Astrocyte of the cerebellum (primary cell): ENCODE results near the gene SAMD9L.

Source experiments
- DNase-seq: peaks from one replicate; pipeline ENCODE4 v3.0.0-alpha.2; 2011; ENCODE audit warnings: low read depth
- H3K4me3 ChIP-seq: 2 replicates; pipeline ENCODE4 v1.5.1; 2011; ENCODE audit warnings: mild to moderate bottlenecking, low read depth, low read length, moderate library complexity
- in situ Hi-C: cut with HindIII; loops from 2 replicates; pipeline ENCODE4 v1.10.0; 2017; ENCODE audit warnings: low sequenced_read_pairs
- TF ChIP-seq, protein P1 (sequence below): IDR thresholded peaks from 2 replicates; pipeline ENCODE4 v1.5.1; 2012; ENCODE audit warnings: low read length, low read depth, moderate library complexity, mild to moderate bottlenecking; ENCODE audit errors: missing control alignments

SAMD9L gene

DNA sequence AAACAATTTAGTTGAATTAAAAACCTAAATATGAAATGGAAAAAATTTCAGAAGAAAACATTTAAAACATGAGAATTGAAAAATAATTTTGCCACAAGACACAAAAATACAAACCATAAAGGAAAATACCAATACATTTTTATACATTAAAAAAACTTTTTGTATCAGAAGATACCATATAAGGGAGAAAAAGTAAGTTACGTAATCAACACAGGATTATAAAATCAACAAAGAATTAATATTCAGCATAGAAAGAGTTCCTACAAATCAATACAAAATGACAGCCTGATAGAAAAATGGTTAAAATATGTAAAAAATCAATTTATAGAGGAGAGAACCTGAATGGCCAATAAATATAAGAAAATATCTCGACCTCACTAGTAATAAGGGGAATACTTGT lies 16.6 kb upstream of the SAMD9L start:
- DNase-seq = no peak
- TF ChIP-seq, protein P1, sequence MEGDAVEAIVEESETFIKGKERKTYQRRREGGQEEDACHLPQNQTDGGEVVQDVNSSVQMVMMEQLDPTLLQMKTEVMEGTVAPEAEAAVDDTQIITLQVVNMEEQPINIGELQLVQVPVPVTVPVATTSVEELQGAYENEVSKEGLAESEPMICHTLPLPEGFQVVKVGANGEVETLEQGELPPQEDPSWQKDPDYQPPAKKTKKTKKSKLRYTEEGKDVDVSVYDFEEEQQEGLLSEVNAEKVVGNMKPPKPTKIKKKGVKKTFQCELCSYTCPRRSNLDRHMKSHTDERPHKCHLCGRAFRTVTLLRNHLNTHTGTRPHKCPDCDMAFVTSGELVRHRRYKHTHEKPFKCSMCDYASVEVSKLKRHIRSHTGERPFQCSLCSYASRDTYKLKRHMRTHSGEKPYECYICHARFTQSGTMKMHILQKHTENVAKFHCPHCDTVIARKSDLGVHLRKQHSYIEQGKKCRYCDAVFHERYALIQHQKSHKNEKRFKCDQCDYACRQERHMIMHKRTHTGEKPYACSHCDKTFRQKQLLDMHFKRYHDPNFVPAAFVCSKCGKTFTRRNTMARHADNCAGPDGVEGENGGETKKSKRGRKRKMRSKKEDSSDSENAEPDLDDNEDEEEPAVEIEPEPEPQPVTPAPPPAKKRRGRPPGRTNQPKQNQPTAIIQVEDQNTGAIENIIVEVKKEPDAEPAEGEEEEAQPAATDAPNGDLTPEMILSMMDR = no peak
- in situ Hi-C loops = no loop called here
- no peak overlapping the region for H3K4me3 ChIP-seq

DNA sequence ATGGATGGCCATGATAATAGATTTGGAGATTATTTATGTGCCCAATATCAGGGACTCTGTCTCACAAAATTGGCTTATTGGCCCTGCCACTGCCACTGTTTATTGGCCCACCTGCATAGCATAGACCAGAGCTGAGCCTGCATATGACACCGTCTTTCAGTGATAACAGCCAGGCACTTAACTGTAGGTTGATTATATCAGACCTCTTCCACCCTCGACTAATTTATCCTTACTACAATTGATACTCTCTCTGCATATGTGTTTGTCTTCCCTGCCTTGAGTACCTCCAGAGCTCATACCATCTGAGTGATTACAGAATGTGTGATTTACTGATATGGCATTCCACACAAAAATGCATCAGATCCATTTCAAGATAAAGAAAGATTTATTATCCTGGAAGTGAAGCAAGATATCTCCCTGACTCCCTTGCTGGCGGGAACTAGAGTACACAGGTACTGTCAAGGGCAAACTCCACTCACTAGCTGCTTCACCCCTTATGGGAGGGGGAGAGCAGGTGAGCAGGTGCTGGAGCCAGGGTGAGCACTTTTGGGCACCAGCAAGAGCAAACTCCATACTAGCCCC lies 13.1 kb upstream of the SAMD9L start:
- H3K4me3 ChIP-seq = no peak overlapping the region
- in situ Hi-C loops = no loop called here
- DNase-seq = no peak
- TF ChIP-seq, protein P1 = no peak

DNA sequence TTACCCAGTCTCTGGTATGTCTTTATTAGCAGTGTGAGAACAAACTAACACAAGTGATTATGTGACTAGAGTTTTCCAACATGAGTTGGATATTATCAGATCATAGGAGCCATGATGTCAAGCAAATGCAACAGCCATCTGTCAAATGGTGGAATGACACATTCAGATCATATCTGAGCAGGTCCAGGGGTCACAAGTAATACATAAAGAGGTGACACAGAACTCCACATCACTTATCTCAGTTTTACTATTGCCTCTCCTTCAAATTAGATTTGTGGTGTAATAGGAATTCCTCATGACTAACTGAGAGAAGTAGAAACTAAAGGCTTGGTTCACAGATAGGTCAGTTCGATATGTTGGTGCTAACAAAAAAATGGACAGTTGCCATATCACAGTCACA lies 12.2 kb upstream of the SAMD9L start:
- no peak overlapping the region for H3K4me3 ChIP-seq
- TF ChIP-seq, protein P1 = no peak
- in situ Hi-C loops = no loop called here
- DNase-seq = no peak

DNA sequence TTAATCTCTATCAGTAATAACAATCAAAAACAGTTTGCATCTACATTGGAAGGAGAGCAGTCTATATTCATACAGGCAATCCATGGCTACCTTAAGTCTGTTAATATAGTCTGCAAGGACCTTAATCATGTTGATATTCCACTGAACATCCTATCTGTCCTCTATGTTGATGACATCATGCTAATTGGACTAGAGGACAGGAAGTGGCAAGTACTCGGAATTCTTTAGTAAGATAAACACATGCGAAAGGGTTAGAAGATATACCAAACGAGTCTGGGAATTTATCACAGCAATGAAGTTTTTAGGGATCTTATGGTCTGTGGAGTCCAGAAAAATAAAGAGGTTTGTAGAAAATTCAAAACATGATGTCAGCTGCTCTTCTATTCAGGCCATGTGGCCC lies 11.3 kb upstream of the SAMD9L start:
- no peak overlapping the region for H3K4me3 ChIP-seq
- in situ Hi-C loops = no loop called here
- no peak for DNase-seq
- TF ChIP-seq, protein P1 = no peak

DNA sequence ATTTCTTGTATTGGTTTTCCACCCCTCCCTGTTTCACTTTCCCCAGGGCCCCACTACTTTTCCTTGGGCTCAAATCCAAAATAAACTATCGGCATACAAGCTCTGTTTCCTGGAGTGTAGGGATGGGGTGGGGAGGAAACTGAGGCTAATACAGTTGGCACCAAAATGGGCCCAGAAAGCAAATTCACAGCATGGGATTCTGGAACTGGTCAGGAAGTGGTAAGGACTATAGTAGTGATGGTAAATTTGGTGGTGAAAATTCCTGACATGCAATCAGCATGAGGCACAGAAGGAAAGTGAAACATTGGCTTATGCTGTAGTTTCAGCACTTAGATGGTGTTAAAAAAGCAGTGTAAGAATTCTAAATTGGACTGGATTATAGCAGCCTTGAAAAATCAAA lies 8.7 kb upstream of the SAMD9L start:
- peak; percentile 16 for DNase-seq
- TF ChIP-seq, protein P1 = no peak
- in situ Hi-C loops = no loop called here
- no peak overlapping the region for H3K4me3 ChIP-seq

DNA sequence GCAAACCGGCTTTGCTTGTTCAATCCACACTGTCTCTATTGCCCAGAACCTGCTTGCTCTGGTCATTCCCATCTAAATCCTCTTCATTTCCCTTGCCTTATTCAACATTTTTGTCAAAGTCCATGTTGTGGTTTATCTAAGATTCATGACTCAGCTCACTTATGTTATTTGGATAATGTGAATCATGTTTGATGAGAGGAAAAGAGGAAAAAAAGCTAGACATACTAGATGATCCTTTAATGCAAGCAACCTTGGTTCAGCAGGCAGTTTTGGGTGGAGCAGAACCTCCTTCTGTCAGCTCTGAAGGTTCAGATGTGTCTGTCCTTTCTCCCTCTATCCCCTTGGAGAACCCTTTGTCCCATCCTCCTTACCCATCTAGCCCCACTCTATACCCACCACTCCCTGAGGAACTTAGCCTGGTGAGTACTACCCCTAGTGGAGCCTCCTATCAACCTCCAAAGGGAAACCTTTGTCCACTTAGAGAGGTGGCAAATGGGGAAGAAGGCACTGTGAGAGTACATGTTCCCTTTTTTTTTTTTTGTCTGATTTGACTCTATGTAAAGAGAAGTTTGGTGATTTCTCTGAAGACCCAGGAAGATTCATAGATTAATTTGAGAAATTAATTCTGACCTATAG lies 2.1 kb upstream of the SAMD9L start:
- TF ChIP-seq, protein P1 = no peak
- no peak overlapping the region for H3K4me3 ChIP-seq
- in situ Hi-C loops = no loop called here
- DNase-seq = no peak

DNA sequence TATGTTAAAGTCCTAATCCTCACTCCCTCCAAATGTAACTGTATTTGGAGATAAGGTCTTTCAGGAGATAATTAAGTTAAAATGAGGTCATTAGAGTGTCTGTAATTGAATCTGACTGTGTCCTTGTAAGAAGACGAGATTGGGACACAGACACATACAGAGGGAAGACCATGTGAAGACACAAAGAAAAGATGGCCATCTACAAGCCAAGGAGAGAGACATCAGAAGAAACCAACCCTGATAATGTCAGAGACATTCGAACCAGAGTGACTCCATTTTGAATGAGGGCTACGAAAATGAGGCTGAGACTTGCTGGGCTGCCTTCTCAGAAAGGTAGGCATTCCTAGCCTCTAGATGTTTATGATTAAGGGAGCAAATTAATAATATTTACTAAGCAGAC lies 542 bp upstream of the SAMD9L start:
- TF ChIP-seq, protein P1 = no peak
- H3K4me3 ChIP-seq = no peak overlapping the region
- no peak for DNase-seq
- in situ Hi-C loops = no loop called here
